G401.6 (cell line): ENCODE data around the gene CROT.
"Not testable (repeated sequence)": the region's sequence is repeated elsewhere in the genome, so short reads cannot be mapped to it uniquely, and the experiment has no call there.

Source experiments
- FAIRE-seq: peaks from 2 replicates; lab custom pipeline; 2012; peaks lifted over from hg19 to GRCh38; lab: Jason Lieb, UNC

CROT gene, protein sequence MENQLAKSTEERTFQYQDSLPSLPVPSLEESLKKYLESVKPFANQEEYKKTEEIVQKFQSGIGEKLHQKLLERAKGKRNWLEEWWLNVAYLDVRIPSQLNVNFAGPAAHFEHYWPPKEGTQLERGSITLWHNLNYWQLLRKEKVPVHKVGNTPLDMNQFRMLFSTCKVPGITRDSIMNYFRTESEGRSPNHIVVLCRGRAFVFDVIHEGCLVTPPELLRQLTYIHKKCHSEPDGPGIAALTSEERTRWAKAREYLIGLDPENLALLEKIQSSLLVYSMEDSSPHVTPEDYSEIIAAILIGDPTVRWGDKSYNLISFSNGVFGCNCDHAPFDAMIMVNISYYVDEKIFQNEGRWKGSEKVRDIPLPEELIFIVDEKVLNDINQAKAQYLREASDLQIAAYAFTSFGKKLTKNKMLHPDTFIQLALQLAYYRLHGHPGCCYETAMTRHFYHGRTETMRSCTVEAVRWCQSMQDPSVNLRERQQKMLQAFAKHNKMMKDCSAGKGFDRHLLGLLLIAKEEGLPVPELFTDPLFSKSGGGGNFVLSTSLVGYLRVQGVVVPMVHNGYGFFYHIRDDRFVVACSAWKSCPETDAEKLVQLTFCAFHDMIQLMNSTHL

DNA sequence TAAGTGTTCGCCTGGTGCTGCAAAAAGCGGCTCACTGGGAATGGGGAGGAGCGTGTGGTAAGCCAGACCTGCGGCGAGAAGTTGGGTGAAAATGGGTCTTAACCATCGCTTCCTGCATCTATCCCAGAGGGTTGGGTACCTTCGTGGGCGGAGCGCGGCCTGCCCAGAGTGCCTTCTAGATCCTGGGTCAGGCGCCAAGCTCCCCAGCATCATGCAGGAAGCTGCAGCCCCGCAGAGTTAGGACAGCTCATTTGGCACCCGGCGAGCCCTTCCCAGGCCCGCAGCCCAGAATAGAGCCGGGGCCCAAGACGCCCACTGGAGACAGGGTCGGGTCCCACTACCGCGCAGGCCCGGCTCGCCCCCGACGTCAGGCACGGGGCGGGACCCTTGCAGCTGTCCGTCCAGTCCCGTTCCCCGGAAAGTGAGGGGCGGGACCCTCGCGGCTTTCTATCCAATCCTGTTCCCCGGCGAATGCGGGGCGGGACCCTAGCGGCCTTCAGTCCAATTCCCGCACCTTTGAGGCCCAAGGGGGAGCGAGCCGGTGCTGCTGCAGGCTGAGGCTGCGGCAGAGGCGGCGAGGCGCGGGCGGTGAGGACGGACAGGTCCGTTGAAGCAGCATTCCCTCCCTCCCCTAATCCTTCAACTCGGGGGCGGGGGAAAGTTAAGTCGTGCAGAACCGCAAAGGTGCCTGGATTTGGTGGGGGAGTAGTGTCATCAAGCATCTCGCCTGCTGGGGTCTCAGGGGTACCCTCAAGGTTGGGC, at the start of gene CROT:
CROT (plus strand) TSS at position 499 of the 762 bp plus-strand sequence. CDS start 3,405 bp downstream, outside the sequence.
- peak; percentile 95 for FAIRE-seq

GRCh38 chr7:87300756-87301155, 44.7 kb upstream of the CROT start:
- no peak for FAIRE-seq

GRCh38 chr7:87310790-87311419, 34.6 kb upstream of the CROT start:
- FAIRE-seq: no peak

GRCh38 chr7:87312215-87312865, 33.1 kb upstream of the CROT start:
- FAIRE-seq: peak; percentile 71

DNA sequence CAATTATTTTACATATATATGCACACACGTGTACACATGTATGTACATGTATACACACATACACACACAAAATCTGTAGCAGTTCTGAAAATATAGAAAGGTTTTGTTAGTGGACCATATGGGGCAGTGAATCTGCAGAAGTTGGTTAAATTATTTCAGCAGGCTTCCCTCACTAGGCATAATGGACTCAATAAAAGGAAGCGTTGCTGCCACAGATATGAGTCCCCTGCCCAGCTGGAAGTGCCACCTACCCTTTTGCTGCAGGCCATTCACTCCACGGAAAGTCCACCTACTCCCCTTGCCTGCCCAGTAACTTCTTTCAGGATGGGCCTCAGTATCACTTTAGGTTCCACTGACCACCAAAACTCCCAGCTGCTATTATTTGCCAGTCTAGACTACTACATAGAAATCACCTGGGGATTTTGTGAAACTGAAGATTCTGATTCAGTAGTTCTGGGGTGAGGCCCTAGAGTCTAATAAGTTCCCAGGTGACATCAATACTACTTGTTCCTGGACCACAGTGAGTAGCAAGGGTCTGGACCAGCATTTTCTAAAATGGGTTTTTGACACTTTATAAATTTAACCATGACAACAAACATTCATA, 29.3 kb upstream of the CROT start:
- FAIRE-seq: no peak

GRCh38 chr7:87316846-87317552, 28.5 kb upstream of the CROT start:
- no peak for FAIRE-seq

DNA sequence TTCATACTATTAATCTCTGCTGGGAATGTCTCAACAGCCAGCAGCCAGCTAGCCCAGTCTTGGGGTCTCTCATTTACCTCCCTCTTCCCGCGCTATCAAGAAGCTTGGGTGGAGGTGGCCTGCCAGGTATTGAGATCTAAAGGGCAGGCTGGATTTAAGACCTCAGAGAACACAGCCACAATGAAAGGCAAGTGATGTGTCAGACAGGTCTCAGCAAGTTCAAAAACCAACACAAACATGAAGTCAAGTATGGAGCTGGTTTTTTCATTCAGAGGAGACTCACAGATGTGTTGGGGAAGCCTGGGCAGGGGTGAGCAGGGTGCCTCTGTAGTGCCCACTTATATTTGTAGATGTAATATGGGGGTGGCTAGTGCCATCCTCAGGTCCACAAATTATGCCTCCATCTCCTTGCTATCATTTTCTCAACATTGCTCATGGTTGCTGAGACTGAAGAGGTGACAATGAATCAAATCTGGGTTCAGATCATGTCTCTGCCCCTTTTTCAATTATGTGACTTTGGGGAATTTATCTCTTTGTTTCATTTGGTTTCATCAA, 27.7 kb upstream of the CROT start:
- FAIRE-seq: no peak

DNA sequence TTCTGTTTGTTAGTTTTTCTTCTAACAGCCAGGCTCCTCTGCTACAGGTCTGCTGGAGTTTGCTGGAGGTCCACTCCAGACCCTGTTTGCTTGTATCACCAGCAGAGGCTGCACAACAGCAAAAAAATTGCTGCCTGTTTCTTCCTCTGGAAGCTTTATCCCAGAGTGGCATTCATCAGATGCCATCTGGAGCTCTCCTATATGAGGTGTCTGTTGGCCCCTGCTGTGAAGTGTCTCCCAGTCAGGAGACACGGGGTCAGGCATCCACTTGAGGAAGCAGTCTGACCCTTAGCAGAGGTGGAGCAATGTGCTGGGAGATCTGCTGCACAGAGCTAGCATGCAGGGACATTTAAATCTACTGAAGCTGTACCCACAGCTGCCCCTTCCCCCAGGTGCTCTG, 26.7 kb upstream of the CROT start:
- FAIRE-seq: no peak

DNA sequence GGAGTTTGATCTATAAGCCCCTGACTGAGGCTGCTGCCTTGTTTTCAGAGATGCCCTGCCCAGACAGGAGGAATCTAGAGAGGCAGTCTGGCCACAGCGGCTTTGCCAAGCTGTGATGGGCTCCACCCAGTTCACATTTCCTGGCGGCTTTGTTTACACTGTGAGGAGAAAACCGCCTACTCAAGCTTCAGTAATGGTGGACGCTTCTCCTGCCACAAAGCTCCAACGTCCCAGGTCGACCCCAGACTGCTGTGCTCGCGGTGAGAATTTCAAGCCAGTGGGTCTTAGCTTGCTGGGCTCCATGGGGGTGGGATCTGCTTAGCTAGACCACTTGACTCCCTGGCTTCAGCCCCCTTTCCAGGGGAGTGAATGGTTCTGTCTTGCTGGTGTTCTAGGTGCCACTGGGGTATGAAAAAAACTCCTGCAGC, 26.3 kb upstream of the CROT start:
- not testable (repeated sequence) for FAIRE-seq

DNA sequence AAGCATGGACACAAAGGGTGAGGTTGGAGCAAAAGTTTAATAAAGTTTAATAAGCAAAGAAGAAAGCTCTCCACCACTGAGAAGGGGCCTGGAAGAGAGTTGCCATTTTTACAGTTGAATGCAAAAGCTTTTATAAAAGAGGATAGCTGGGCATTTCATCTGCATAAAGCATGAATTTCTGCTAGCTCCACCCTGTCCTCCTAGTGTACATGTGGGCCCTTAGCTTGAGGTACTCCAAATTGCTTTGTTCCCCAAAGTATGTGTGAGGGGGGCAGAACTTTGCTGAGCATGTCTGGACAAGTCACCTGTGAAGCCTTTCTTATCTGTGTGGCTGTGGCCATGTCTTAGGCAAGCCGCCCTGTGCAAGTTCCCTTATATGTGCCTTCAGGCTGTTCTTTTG, 22.6 kb upstream of the CROT start:
- FAIRE-seq: no peak

- FAIRE-seq: no peak
Observed at GRCh38 chr7:87325576-87326370, 19.7 kb upstream of the CROT start.

DNA sequence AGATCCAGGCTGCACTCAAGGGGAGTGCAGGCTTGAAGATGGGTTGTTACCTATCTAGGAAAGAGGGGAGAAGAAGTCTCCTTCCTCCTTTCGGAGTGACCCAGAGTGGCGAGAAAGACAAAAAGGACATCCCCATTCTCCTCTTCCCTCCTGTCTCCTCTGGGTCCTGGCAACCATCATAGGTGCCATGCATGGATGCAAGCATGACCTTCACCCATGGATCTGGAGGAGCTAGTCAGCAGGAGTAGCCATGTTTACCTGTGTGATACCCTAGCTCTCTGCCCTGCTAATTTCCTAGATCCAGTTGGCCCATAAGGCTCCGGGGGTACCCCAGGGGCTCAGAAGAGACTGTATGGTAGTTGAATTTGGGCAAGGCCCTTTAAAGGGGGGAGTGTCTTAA, 17.2 kb upstream of the CROT start:
- no peak for FAIRE-seq

DNA sequence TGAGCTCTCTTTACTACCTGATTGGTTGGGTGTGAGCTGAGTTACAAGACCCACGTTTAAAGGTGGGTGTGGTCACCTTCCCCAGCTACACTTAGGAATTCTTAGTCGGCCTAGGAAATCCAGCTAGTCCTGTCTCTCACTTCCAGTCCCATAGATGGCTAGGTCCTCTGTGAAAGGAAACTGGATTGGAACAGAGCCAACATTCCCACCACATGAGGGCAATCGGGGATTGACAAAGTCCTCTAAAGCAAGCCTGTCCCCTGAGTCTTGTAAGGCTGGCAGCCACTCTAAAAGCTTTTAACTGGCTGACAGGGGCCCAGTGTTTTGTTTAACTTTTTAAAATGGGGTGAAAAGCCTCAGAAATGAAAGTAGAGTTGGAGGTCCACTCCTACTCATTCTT, 15.1 kb upstream of the CROT start:
- no peak for FAIRE-seq

DNA sequence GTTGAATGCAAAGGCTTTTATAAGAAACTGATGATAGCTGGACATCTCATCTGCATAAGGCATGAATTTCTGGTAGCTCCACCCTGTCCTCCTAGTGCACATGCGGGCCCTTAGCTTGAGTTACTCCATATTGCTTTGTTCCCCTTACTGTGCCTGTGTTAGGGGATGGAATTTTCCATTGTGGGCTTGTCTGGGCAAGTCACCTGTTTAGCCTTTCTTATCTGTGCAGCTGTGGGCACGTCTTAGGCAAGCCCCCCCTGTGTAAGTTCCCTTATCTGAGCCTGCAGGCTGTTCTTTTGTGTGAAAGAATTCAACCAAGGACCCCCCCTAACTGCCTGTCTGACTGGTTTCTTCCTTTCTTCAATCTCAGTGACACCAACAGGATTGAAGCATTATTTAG, 14.5 kb upstream of the CROT start:
- no peak for FAIRE-seq

GRCh38 chr7:87331687-87332252, 13.7 kb upstream of the CROT start:
- no peak for FAIRE-seq

DNA sequence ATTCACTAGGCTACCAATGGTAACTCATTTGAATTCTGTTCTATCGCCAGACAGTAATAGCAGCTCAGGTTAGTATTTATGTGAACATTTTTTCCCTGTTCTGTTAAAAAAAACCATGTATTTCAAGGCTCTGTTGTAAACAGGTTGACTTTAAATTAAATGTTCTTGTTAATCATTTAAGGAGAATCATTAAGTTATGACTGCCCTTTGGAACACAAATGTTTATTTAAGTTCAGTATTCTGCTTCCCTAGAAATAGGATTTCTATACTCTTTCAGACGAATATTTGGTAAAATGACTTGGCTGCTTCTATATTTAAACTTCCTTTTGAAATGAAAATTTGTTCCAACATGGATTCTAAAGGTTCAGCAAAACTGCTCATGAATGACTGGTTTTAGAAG, 13.1 kb upstream of the CROT start:
- FAIRE-seq: no peak

- no peak for FAIRE-seq
Observed at GRCh38 chr7:87336136-87336535, 9.3 kb upstream of the CROT start.

- no peak for FAIRE-seq
Observed at GRCh38 chr7:87337331-87337730, 8.1 kb upstream of the CROT start.

GRCh38 chr7:87339373-87339897, 6.0 kb upstream of the CROT start:
- FAIRE-seq: no peak
